ENCODE measurements around the gene HJURP. TPM values are rescaled to one million over a fixed set of nuclear protein-coding genes. Genes with fewer than 3 reads are reported as not detected.
A peak's percentile ranks its signal among the peaks of the same experiment; 100 is the strongest.

Gene HJURP
- total RNA-seq, 1 experiment from 2014 or later, result 25.0 TPM

- in situ Hi-C loops (cut with HindIII; ENCODE audit: low pct_unique_long_range_greater_than_20kb, low sequenced_read_pairs), result no loop called here
- DNase-seq (ENCODE audit: low read depth, low spot score), result no peak
These were observed 33.1 kb downstream of the HJURP start for GRCh38 chr2:233821196-233821595.

GRCh38 chr2:233820774-233821105, 33.6 kb downstream of the HJURP start:
- in situ Hi-C loops (cut with HindIII; ENCODE audit: low pct_unique_long_range_greater_than_20kb, low sequenced_read_pairs), result no loop called here
- no peak for DNase-seq (ENCODE audit: low read depth, low spot score)

GRCh38 chr2:233819884-233820773, 34.2 kb downstream of the HJURP start:
- DNase-seq (ENCODE audit: low read depth, low spot score), result no peak
- in situ Hi-C loops (cut with HindIII; ENCODE audit: low pct_unique_long_range_greater_than_20kb, low sequenced_read_pairs), result no loop called here

DNA sequence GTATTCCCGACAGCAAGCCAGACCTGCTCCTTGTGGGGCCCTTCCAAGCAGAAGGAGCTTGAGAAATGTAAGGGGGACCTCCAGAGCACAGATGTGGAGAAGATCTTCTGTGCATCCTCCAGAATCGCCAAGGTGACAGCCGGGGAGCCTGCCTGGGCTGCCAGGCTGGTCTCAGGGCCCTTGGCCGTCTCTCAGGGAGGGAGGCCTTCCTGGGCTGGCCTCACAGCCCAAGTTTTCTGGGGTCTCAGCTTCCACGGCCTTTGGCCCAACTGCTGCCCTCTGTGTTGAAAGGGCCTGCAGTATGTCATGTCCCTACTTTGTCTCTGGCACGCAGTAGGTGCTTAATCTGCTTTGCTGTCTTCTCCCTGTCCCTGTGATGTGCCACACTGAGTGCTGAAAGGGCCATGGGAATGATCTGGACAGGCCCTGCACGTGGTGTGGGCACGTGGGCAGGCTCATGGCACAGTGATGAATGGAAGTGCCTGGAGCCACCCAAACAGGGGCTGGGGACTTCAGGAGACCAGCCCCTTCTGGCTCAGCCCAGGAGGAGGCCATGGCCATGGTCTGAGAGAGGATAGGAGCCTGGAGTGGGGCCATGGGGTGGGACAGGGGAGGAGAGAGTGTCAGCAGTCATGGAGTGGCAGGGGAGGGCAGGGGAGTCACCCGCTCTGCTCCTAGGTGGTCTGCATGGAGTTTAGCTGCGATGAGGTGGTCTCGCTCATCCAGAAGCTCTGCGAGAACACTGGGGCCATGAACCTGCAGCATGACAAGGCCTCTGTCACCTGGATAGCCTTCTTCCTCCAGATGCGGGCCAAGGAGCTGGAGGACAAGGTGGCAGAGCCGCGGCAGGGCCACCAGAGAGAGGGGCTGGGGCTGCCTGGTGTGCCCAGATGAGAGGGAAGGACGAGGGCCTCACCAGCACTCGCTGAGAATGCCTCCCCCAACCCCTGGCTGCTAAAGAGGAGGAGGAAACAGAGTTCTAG, 35.4 kb downstream of the HJURP start:
- in situ Hi-C loops (cut with HindIII; ENCODE audit: low pct_unique_long_range_greater_than_20kb, low sequenced_read_pairs), result no loop called here
- no peak for DNase-seq (ENCODE audit: low read depth, low spot score)

DNA sequence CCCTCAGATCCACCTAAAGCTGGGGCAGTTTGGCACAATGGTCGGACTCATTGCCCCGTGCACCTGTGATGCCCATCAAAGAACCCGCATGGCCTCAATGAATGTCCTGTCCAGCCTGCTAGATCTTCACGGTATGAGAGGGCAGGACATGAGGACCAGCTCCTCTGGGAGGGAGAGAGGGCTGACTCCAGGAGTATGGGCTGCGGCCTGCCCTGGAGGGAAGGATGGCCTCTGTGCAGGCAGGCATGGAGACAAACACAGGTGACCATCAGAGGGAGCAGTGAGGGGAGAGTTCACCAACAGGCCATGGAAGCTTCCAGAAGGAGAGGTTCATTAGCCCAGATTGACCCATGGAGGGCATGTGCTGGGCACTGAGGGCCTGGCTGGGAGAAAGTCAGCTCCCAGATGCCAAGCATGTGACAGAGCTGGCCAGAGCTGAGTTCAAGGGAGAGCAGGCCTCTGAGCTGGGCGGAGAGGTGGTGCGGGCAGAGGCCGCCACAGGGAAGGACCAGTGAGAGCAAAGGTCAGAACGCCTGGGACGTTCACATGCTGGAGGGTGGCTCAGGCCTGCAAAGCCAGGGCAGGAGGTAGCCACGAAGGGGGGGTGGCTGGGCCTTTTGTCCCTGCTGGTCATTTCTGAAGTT, 36.2 kb downstream of the HJURP start:
- in situ Hi-C loops (cut with HindIII; ENCODE audit: low pct_unique_long_range_greater_than_20kb, low sequenced_read_pairs), result no loop called here
- DNase-seq (ENCODE audit: low read depth, low spot score), result no peak

DNA sequence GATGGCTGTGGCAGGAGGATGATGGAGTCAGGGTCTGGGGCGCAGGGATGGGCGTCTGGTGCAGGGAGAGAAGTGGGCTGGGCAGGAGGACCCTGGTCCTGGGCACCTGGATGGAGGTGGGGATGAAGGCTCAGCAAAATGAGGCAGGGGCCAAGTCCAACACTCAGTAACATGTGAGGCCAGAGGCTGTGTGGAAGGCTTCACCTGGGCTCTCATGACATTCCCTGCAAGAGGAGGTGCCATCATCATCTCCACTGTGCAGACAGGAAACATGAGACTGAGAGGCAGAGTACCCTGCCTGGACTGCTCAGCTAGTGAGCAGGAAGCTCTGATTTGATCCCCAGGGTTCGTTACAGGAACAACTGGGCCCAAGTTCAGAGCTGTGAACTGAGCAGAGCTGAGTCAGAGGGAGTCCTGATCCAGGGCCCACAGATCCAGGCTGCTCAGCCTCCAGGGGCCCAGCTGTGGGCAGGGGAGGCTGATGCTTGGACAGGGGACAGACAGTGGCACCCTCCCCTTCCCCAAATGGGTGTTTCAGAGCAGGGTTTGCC, 36.9 kb downstream of the HJURP start:
- in situ Hi-C loops (cut with HindIII; ENCODE audit: low pct_unique_long_range_greater_than_20kb, low sequenced_read_pairs), result no loop called here
- no peak for DNase-seq (ENCODE audit: low read depth, low spot score)

DNA sequence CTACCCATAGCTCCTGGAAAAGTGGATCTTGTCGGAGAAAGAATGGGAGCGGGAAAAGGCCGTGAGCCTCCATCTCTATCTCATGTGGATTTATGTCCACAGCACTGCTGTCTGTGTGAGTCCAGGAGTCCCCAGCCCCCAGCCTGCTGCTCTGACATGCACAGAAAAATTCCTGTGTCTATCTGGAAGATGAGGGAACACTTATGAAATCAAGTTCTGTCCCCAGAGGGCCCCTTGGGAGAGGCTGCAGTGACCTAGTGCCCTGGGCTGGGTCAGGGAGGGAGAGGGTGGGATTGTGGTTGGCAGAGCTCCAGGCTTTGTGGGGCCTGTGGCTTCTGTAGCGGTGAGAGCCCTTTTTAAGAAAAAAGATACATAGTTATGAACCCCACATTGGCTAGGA, 37.6 kb downstream of the HJURP start:
- in situ Hi-C loops (cut with HindIII; ENCODE audit: low pct_unique_long_range_greater_than_20kb, low sequenced_read_pairs), result no loop called here
- DNase-seq (ENCODE audit: low read depth, low spot score), result no peak

DNA sequence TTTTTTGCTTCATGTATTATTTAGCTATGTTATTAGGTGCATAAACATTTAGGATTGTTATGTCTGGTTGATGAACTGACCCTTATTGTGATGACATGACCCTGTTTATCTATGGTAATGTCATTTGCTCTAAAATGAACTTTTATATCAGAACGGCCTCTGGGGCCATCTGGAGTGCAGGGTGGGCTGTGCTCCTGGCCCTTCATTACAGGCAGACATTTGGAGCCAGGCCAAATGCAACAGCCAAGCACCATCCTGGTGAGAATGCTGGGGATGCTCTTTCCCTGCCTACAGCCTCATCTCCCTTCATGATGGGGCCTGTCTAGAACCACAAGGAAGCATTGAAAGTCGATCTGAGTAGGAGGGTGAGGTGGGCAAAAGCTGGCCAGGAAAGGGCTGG, 38.0 kb downstream of the HJURP start:
- in situ Hi-C loops (cut with HindIII; ENCODE audit: low pct_unique_long_range_greater_than_20kb, low sequenced_read_pairs), result no loop called here
- no peak for DNase-seq (ENCODE audit: low read depth, low spot score)

GRCh38 chr2:233815861-233816260, 38.5 kb downstream of the HJURP start:
- in situ Hi-C loops (cut with HindIII; ENCODE audit: low pct_unique_long_range_greater_than_20kb, low sequenced_read_pairs), result no loop called here

DNA sequence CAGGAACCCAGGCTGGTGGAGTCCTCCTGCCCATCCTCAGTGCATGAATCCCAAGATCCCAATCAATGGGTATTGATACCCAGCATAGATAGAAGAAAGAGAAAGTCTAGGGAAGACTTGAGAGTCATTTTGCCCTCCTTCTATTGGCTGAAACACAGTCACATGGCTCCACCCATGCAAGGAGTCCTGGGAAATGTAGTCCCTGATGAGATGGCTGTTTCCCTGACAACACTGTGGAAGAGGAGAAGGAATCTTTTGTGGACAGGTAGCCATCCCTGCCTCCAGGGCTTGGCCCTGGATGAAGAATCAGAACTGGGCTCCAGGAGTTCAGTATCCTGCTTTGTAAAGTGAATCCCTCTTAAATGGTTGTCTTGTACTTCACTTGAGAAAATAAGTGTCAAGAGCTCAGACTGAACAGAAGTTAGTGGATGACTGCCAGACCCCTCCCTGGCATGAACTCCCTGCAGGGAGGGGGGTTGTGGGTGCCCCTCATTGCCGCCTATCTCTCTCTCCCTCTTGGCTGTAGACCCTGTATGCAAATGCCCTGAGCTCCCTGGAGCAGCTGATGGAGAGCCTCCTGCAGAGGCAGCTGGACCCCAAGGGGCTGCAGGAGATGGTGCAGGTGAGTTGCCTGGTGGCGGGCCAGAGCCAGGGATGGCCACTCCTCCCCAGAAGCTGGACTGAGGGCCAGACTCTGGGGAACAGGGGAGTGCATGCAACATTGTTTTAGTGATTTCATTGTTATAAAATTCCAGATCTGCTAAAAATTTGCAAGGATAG, 40.1 kb downstream of the HJURP start:
- in situ Hi-C loops (cut with HindIII; ENCODE audit: low pct_unique_long_range_greater_than_20kb, low sequenced_read_pairs), result no loop called here
- peak; percentile 60 for DNase-seq (ENCODE audit: low read depth, low spot score)

More at GRCh38 chr2:233815861-233816260, 38.5 kb downstream of the HJURP start:
- no peak for DNase-seq (ENCODE audit: low read depth, low spot score)

- in situ Hi-C loops (cut with HindIII; ENCODE audit: low pct_unique_long_range_greater_than_20kb, low sequenced_read_pairs), result no loop called here
- no peak for DNase-seq (ENCODE audit: low read depth, low spot score)
These were observed 40.9 kb downstream of the HJURP start for GRCh38 chr2:233813236-233814055.

DNA sequence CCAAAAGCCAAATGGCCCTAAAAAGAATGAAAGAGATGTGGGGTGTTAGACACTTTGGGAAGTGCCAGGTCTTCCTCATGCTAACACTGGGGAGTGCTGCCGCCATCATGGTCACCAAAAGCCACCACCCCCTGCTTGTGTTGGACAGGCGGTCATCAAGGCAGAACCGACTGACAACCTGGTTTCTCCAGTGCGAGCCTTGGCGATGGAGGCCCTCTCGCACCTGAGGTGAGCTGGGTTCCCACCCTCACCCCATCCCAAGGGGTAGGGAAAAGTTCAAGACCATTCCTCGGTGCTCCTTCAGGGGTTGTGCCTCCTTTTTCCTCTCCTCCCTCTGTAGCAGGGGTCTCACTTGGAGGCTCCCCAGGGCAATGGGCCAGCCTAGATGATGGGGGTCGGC, 42.6 kb downstream of the HJURP start:
- DNase-seq (ENCODE audit: low read depth, low spot score), result no peak
- in situ Hi-C loops (cut with HindIII; ENCODE audit: low pct_unique_long_range_greater_than_20kb, low sequenced_read_pairs), result no loop called here

DNA sequence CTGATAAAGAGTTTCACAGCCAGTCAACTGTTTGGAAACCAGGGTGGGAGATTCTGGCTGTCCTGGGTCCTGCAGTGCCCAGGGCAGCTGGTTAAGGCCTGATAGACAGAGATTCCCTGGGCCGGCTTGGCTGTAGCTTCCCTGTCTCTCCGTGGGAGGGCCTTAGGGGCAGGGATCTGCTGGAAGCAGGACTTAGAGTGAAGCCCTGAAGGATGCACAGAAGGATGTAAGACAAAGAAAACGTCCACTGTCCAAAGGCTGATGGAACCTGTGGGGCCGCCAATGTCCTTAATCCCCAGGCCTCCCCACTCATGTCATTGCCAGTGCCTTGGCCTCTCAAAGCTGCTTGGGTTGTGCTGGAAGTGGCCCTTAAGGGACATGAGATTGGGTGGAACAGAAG, 43.2 kb downstream of the HJURP start:
- DNase-seq (ENCODE audit: low read depth, low spot score), result no peak
- in situ Hi-C loops (cut with HindIII; ENCODE audit: low pct_unique_long_range_greater_than_20kb, low sequenced_read_pairs), result no loop called here

DNA sequence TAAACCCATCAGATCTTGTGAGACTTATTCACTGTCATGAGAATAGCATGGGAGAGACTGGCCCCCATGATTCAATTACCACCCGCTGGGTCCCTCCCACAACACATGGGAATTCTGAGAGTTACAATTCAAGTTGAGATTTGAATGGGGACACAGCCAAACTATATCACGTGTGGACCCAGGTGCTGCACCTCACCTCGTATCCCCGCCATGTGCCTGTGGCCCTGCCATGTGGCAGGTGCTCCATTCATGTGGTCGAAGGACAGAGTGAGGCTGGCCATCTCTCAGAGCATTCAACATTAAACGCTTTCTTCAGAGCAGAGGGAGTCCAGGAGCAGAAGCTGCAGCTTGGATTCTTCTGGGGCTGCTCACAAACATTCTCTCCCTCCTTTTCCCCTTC, 44.0 kb downstream of the HJURP start:
- DNase-seq (ENCODE audit: low read depth, low spot score), result no peak
- in situ Hi-C loops (cut with HindIII; ENCODE audit: low pct_unique_long_range_greater_than_20kb, low sequenced_read_pairs), result no loop called here

DNA sequence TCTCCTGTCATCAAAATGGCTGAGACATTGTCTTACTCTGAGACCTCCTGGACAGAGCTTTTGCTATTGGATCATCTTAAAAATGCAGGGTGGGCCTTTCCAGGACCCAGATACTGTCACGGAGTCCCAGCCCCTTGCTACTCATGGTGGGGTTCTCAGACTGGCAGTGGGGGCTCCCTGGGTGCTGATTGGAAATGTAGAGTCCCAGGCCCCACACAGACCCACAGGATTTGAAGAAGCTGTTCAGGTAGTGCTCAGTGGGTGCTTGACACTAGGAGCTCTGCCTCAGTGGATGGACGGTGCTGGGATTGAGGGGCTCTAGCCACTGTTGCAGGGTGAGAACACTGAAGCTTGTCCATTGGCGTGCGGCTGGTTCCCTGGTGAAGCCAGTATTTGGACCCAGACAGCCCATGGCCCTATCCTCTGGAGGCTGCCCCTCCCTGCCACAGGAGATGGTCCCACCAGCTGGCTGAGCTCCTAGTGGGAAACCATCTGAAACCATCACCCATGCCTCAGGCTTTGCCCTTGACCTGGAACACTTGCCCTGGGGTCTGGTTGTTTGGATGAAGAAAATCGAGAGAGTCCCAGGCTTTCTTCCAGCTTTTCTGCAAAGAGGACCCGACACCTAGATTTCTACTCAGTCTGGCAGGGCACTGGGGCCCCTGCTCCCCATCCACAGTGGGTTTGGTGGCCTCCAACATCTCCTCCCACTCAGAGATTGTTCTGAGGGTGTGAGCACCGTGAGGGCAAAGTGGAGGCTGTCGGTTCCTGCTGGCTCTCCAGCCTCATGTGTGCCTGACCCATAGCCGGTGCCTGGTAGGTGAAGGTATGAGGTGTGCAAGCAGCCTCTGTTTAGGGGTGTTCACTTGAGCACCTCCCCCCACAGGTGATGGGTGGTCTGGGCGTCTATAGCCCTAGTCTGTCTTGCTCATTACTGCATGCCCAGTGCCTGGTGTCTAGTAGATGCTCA, 46.1 kb downstream of the HJURP start:
- in situ Hi-C loops (cut with HindIII; ENCODE audit: low pct_unique_long_range_greater_than_20kb, low sequenced_read_pairs), result no loop called here
- no peak for DNase-seq (ENCODE audit: low read depth, low spot score)

Measured in SK-MEL-5 (cell line).